ENCODE results near the gene ZNF791.
"Not testable (repeated sequence)": the region's sequence is repeated elsewhere in the genome, so short reads cannot be mapped to it uniquely, and the experiment has no call there.

The ZNF791 gene

DNA sequence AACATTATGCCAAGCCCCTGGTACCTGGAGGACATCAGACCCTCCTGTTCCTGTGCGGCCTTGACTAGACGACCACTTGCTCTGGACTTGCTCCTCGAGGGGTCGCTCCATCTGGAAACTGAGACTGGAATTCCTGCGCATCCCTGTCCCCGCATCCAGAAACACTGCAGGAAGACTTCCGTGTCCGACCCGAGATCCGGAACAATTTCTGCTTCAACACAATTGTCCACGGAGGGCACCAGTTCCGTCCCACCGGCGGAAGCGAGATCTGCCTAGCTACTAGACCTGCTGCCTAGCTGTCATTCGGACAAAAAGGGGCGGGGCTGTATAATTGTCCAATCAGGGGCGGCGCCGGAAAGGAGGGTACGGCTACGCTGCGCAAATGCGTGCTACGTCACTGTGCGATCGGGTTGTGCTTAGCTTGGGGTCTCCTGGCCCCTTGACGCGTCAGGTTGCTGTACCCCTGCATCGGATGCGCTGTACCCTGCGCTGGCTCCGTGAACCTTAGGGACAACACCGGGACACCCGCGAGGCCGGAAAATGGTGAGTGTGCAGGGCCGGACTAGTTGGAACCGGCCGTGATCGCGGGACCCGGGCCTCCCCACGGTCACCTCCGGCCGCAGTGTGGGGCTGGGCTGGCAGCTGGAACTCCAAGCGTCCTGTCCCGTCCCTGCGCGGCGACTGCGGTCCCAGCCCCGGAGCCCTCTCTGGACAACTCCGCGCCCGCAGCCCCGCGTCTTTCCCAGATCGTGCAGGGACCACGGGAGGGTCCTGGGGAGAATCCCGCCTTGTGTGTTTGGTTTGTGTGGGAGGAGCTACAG, at the start of gene ZNF791, which contains the start of gene ZNF490:
Gene ZNF791, plus strand, starts transcription at position 381 of the 821 bp plus-strand sequence. Its CDS starts 160 bp downstream, at position 541.
Gene ZNF490, minus strand, starts transcription at position 274 of the 821 bp plus-strand sequence. Its CDS starts 133 bp downstream, at position 141.
- FAIRE-seq = no peak
- TF ChIP-seq, protein P1, sequence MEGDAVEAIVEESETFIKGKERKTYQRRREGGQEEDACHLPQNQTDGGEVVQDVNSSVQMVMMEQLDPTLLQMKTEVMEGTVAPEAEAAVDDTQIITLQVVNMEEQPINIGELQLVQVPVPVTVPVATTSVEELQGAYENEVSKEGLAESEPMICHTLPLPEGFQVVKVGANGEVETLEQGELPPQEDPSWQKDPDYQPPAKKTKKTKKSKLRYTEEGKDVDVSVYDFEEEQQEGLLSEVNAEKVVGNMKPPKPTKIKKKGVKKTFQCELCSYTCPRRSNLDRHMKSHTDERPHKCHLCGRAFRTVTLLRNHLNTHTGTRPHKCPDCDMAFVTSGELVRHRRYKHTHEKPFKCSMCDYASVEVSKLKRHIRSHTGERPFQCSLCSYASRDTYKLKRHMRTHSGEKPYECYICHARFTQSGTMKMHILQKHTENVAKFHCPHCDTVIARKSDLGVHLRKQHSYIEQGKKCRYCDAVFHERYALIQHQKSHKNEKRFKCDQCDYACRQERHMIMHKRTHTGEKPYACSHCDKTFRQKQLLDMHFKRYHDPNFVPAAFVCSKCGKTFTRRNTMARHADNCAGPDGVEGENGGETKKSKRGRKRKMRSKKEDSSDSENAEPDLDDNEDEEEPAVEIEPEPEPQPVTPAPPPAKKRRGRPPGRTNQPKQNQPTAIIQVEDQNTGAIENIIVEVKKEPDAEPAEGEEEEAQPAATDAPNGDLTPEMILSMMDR (IDR thresholded peaks at IDR 0.05; ENCODE audit: insufficient read depth, missing control alignments) = peak; percentile 14
- DNase-seq (ENCODE audit: insufficient read length, low spot score) = peak; percentile 93

DNA sequence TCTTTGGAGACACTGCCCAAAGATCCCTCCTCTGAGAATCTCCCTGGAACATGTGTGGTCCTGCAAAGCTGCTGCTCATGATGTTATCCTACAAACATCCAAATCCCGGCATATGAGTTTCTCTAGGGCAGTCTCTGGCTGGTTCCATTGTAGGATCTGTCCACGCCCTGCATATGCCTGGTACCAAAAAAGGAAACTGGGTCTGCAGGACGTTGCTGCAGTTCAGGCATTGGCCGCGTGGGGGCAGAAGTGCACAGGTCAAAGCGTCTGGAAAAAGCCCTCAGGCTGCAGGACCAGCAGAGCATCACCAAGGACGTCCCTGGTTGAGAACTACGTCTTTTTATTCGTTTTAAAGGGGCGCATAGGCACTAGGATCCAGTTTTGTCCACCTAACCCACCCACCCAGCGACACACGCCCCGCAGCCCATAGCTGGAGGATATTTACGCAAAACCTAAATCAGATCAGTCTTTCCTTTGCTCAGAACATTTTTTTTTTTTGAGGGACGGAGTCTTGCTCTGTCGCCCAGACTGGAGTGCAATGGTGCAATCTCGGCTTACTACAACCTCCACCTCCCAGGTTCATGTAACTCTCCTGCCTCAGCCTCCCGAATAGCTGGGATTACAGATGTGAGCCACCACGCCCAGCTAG, 46.6 kb upstream of the ZNF791 start:
- DNase-seq (ENCODE audit: insufficient read length, low spot score) (peak; percentile 91), FAIRE-seq (no peak)
- TF ChIP-seq, protein P1 (IDR thresholded peaks at IDR 0.05; ENCODE audit: insufficient read depth, missing control alignments) = peak; percentile 98

DNA sequence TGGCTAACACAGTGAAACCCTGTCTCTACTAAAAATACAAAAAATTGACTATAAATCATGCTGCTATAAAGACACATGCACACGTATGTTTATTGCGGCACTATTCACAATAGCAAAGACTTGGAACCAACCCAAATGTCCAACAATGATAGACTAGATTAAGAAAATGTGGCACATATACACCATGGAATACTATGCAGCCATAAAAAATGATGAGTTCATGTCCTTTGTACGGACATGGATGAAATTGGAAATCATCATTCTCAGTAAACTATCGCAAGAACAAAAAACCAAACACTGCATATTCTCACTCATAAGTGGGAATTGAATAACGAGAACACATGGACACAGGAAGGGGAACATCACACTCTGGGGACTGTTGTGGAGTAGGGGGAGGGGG, 44.3 kb upstream of the ZNF791 start:
- not testable (repeated sequence) for FAIRE-seq; DNase-seq (ENCODE audit: insufficient read length, low spot score)

DNA sequence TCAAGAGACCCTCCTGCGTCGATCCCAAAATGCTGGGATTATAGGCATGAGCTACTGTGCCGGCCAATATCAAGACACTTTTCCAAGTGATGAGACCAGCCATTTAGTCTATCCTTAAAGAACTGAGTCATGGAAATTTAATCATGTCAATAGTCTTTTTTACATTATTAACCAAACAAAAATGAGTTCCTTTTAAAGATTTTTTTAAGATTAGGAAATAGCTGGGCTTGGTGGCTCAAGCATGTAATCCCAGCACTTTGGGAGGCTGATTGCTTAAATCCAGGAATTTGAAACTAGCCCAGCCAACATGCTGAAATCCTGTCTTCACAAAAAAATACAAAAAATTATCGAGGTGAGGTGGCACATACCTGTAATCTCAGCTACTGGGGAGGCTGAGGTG, 42.8 kb upstream of the ZNF791 start:
- FAIRE-seq (no peak), DNase-seq (ENCODE audit: insufficient read length, low spot score) (no peak)
- TF ChIP-seq, protein P1 (IDR thresholded peaks at IDR 0.05; ENCODE audit: insufficient read depth, missing control alignments) = no peak

DNA sequence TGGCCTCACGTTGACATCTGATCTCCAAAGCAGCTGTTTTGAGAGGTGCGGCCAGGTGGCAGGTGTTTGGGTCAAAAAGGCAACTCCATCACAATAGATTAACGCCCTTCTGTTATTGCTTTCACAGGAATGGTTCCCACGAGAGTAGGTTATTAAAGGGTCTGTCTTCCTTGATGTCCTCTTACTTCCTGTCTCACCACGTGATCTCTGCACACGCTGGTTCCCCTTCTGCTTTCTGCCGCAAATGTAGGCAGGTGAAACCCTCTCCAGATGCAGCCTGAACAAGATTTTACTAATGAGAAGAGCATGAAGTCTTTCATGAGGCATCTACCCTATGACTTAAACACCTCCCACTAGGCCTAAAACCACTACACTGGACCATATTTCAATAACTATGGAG, 36.7 kb upstream of the ZNF791 start:
- DNase-seq (ENCODE audit: insufficient read length, low spot score) (no peak), FAIRE-seq (no peak)
- TF ChIP-seq, protein P1 (IDR thresholded peaks at IDR 0.05; ENCODE audit: insufficient read depth, missing control alignments) = no peak

DNA sequence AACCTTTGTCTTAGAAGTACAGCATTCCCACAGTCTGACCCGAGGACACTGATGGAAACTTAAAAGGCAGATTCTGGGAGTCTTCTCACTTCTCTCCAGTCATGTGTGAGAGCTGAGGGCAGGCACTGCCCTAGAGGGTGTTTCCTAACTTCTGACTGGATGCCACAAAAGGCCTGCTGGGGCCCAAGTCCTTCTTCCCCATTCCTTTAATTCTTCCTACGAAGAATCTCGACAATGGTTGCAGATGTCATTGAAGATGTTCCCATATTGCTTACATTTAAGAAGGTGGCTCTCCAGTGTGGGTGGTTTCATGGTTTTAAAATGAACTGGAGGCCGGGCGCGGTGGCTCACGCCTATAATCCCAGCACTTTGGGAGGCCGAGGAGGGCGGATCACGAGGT, 32.1 kb upstream of the ZNF791 start:
- TF ChIP-seq, protein P1 (IDR thresholded peaks at IDR 0.05; ENCODE audit: insufficient read depth, missing control alignments) = no peak
- DNase-seq (ENCODE audit: insufficient read length, low spot score) (no peak), FAIRE-seq (no peak)

DNA sequence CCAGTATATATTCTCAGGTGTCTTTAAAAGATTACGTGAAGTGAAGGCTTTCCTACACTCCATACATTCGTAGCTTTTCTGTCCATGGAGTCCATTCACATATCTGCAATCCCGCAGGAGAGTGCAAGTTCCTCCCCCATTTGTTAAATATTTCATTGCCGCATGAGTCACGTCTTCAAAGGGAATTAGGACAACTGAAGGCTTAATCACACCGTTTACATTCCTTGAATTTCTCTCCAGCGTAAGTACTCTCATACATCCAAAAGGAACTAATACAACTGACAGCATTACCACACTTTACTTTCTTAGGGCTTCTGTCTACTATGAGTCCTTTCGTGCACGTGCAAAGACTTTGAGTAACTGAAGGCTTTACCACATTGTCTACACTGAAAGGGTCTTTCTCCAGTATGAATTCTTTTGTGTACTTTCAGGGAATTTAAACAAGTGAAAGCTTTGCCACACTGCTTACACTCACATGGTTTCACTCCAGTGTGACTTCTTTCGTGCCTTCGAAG, 30.5 kb upstream of the ZNF791 start:
- TF ChIP-seq, protein P1 (IDR thresholded peaks at IDR 0.05; ENCODE audit: insufficient read depth, missing control alignments) = no peak
- no peak for DNase-seq (ENCODE audit: insufficient read length, low spot score)
- FAIRE-seq = no peak
